ENCODE measurements around the gene CFHR4.
A peak's percentile ranks its signal among the peaks of the same experiment; 100 is the strongest.
"Not testable (repeated sequence)": the region's sequence is repeated elsewhere in the genome, so short reads cannot be mapped to it uniquely, and the experiment has no call there.

The CFHR4 gene

DNA sequence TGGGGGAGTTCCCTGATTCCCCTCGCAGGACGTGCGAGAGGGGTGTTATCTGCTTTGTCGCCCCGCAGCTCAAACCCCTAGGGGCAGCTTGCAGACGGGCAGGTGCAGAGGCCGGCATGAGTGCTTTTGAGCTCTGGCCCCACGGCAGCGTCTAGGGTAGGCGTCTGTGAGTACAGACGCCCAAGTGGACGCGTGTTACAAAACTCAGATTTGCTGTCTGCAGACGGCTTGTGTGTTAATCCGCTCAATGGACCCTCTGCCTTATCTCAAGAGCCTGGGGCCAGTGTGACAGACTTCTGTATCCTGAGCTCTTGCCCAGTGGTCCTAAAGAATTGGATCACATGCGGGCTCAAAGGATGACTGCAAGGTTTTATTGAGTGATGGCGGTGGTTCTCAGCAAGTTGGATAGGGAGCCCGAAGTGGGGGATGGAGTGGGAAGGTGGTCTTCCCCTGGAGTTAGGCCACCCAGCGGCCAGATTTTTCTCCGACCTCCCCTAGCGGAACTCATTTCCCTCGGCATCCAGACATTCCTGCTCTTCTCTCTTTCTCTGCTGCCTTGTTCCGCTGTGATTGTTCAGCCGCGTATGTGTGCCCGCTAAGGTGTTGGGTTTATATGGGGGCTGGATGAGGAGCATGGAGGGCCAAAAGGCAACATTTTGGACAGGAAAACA, 9.4 kb downstream of the CFHR4 start:
- TF ChIP-seq, protein P1, sequence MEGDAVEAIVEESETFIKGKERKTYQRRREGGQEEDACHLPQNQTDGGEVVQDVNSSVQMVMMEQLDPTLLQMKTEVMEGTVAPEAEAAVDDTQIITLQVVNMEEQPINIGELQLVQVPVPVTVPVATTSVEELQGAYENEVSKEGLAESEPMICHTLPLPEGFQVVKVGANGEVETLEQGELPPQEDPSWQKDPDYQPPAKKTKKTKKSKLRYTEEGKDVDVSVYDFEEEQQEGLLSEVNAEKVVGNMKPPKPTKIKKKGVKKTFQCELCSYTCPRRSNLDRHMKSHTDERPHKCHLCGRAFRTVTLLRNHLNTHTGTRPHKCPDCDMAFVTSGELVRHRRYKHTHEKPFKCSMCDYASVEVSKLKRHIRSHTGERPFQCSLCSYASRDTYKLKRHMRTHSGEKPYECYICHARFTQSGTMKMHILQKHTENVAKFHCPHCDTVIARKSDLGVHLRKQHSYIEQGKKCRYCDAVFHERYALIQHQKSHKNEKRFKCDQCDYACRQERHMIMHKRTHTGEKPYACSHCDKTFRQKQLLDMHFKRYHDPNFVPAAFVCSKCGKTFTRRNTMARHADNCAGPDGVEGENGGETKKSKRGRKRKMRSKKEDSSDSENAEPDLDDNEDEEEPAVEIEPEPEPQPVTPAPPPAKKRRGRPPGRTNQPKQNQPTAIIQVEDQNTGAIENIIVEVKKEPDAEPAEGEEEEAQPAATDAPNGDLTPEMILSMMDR (IDR thresholded peaks at IDR 0.05; ENCODE audit: extremely low read depth, missing control alignments), result no peak
- DNase-seq (ENCODE audit: low spot score), result no peak

DNA sequence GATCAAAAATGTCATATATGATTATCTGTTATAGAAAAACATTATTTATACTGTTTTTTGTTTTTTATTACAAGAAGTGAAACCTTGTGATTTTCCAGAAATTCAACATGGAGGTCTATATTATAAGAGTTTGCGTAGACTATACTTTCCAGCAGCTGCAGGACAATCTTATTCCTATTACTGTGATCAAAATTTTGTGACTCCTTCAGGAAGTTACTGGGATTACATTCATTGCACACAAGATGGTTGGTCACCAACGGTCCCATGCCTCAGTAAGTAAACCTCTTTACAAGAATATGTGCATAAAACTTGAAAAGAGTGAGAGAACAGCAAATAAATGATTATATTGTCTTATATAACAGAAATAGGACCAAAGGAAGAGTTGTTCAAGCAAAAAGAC, 14.5 kb downstream of the CFHR4 start:
- TF ChIP-seq, protein P1 (IDR thresholded peaks at IDR 0.05; ENCODE audit: extremely low read depth, missing control alignments), result no peak
- DNase-seq (ENCODE audit: low spot score), result no peak

DNA sequence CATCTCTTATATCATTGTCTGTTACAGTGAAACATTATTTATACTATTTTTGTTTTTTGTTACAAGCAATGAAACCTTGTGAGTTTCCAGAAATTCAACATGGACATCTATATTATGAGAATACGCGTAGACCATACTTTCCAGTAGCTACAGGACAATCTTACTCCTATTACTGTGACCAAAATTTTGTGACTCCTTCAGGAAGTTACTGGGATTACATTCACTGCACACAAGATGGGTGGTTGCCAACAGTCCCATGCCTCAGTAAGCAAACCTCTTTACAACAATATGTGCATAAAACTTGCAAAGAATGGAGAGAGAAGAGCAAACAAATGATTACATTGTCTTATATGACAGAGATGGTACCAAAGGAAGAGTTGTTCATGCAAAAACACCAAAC, 22.4 kb downstream of the CFHR4 start:
- DNase-seq (ENCODE audit: low spot score), result no peak

DNA sequence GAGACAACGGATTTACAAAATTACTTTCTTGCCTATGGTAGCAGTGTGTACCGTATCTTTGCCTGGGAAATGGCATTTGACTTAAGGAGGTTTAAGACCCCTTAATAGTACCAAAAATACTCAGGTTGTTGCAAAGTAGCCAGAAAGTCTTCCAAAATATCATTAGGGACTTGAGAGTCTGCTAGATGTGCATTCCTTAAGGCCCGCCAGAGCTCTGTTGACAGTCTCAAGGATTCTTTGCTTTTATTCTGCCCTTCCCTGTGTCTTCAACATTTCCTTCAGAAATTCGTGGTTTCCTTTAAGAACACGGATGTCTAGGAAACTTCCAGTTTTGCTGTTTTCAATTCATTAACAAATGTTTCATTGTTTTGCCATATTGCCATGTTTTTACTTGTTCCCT, 24.4 kb downstream of the CFHR4 start:
- not testable (repeated sequence) for DNase-seq (ENCODE audit: low spot score)

More for the DNA sequence above, 22.4 kb downstream of the CFHR4 start:
- TF ChIP-seq, protein P1 (IDR thresholded peaks at IDR 0.05; ENCODE audit: extremely low read depth, missing control alignments), result no peak

DNA sequence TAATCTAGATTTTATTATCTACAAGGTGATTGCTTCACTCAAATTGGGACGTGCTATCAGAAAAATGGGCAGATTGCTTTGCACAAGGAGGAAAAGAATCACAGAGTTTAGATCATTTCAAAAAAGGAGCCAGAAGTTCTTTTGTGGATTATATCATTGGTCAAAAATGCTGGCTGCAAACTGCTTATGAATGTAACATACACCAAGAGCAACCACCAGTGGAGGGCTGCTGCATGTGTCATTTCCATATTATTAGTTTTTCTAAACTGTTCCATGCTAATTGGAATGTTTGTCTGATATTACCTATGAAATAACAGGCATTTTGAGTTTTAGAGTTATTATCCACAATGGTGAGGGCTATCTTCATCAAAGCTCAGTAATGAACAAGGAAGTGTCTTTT, 39.0 kb downstream of the CFHR4 start:
- not testable (repeated sequence) for DNase-seq (ENCODE audit: low spot score)

DNA sequence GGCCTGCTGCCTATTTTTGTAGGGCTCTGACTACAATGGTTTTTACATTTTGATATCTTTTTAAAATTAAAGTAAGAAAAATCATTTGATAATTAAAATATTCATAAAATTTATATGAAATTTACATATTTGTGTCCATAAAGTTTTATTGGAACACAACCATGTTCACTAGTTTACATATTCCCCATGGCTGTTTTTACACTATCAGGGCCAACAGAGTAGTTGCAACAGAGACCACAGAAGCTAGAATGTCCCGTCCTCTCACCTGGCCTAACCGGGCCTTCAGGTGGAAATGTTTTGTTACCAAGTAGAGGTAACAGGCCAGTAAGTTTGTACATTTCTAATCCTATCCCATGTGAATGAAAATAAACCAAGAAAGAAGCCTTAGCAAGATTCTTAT, 45.0 kb downstream of the CFHR4 start:
- not testable (repeated sequence) for DNase-seq (ENCODE audit: low spot score)

DNA sequence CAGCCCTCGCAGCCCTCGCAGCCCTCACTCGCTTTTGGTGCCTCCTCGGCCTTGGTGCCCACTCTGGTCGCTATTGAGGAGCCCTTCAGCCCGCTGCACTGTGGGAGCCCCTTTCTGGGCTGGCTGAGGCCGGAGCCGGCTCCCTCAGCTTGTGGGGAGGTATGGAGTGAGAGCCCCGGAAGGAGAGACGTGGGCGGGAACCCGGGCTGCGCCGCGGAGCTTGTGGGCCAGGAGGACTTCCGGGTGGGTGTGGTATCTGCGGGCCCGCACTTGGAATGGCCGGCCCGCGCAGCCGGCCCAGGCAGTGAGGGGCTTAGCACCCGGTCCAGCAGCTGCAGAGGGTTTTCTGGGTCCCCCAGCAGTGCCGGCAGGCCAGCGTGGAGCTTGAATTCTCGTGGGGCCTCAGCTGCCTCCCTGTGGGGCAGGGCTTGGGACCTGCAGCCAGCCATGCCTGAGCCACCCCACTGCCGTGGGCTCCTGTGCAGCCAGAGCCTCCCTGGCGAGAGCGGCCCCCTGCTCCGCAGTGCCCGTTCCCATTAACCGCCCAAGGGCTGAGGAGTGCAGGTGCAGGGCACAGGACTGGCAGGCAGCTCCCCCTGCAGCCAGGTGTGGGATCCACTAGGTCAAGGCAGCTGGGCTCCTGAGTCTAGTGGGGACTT, 45.8 kb downstream of the CFHR4 start:
- no peak for DNase-seq (ENCODE audit: low spot score)
- TF ChIP-seq, protein P1 (IDR thresholded peaks at IDR 0.05; ENCODE audit: extremely low read depth, missing control alignments), result no peak

DNA sequence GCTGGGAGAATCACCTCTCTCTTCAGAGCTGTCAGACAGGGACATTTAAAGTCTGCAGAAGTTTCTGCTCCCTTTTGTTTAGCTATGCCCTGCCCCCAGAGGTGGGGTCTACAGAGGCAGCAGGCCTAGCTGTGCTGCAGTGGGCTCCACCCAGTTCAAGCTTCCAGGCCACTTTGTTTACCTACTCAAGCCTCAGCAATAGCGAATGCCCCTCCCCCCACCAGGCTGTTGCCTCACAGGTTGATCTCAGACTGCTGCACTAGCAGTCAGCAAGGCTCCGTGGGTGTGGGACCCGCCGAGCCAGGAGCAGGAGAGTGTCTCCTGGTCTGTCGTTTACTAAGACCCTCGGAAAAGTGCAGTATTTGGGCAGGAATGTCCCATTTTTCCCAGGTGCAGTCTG, 53.6 kb downstream of the CFHR4 start:
- not testable (repeated sequence) for DNase-seq (ENCODE audit: low spot score)

DNA sequence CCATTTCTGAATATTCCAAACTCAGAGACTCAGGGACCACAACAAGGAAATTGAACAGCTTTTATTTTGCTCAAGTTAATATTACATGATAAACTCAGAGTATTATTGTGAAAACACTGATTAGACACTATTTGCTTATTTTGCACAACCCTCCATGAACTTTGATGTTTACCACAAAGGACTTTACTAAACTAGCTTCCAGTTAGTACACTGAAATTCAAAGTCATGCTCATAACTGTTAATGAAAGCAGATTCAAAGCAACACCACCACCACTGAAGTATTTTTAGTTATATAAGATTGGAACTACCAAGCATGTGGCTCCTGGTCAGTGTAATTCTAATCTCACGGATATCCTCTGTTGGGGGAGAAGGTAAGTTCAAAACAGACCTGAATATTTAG, 55.7 kb downstream of the CFHR4 start, which contains the start of gene CFHR2:
Gene CFHR2, plus strand, starts transcription at position 171 of the 400 bp plus-strand sequence. Its CDS starts 143 bp downstream, at position 314.
- not testable (repeated sequence) for DNase-seq (ENCODE audit: low spot score)

DNA sequence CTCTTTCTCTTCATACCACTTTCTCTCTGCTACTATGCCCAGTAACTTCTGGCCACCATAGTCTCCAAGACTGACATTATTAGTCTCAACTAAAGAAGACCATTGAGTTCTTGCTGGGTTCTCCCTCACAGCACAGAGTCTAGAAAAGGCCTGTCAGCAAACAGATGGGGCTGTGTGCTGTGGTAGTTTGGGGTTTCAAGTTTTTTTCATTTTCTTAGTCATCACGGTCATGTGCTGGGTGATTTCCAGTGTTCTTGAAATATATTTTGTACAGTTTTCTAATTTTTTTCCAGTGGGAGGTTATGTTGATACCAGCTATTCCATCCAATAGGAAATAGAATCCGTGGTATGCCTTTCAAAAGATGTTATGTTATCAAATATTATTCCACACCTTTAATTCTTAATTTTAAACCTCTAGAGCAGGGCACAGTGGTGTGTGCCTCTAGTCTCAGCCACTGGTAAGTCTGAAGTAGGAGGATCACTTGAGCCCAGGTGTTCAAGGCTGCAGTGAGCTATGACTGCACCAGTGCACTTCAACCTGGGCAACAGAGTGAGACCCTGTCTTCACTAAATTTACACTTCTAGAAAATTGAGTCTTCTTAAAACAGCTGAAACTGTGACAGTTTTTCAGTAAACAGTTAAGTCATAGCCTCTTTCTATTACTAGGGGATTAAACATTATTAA, 64.0 kb downstream of the CFHR4 start:
- DNase-seq (ENCODE audit: low spot score), result peak; percentile 12
- TF ChIP-seq, protein P1 (IDR thresholded peaks at IDR 0.05; ENCODE audit: extremely low read depth, missing control alignments), result no peak

All from GM20000 (cell line).